ENCODE measurements around the gene DICER1.

DICER1 gene

DNA sequence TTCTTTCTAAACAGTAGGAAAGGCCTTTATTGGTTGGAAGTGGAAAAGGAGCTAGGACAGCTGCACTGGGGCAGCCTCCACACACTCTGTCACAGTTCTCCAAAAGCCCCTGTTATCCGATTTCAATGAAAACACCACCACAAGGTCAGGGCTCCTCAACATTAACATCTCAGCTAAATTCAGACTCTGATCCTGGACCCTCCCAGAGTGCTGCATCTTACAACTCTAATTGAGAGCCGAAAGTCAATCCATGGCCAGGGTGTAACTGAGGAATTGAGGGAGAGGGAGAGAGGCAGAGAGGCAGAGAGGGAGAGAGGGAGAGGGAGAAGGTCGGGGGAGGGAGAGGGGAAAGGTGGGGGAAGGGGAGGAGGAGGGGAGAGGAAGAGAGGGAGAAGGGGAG lies 32.1 kb downstream of the DICER1 start:
- no peak for DNase-seq (ENCODE audit: low read depth)

DNA sequence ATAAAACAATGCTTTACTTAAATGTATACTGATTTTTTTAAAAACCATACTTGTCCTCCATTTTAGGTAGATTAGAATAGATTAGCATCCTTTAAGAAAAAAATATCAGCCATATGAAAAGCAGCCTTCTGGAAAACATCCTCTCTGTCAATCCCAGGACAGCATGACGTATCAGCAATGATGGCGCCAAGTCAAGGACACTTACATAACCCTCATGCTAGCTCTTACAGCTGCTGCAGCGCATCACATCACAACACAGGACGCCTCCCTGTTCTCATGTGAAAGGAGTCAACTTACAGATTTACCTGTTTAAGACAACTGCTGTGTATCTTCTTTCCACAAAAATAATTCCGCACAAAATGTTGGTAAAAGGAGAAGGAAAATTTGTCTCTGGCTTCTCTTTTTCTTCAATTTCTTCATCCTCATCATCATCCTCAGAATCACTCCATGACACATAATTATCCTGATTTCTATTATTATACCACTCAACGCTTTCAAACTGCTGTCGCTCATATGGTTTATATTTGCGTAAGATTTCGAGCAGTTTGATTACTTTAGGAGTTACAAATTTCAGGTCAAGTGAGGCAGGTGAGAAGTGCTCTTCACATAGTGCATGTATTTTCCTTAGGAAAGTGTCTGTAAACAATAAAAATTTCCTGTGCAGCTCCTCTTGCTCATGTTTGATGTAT lies 33.3 kb downstream of the DICER1 start:
- no peak for DNase-seq (ENCODE audit: low read depth)

DNA sequence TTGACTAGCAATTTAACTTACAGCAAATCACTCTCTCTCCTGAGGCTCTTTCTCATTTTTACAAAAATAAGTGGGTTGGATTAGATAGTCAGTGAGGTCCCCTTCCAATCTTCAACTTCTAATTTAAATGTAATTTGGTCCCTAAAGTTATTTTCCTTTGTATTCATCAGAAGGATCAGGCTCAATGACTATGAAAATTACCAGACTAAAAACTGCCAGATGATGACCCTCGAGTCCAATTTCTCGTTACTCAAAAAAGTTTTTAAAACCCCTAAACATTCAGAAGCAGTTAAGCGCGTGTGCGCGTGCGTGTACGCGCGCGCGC lies 34.7 kb downstream of the DICER1 start:
- DNase-seq (ENCODE audit: low read depth), result no peak

DNA sequence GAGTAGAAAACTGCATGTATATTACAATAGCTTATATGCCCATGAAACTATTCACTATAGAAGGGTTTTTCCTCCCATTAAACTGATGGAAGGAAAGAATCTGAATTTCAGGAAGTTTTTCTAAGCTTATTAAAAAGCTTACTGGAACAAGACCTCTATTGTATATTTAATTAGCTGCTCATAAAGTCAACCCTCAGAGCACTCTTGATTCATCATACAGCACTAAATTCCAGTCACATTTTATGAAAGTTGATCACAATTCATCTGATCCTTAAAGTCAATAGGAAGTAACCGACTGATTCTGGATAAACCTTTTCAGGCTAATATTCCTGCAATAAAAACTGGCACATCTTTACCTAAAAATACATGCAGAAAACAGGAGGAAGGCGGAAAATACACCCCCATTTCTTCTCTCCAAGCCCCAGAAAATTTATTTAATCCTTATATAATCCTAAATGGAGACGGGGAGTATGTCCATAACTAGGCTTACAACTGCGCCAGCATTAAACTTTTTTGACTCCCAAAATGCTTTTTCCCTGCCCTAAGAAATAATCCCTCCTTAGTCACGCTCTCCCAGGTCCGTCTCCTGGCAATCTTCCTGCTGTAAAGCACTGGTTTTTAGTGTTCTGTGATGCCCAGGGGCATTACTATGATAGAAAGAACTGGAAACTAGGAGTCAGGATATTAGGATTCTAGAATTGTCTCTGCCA lies 35.3 kb downstream of the DICER1 start:
- DNase-seq (ENCODE audit: low read depth), result no peak

DNA sequence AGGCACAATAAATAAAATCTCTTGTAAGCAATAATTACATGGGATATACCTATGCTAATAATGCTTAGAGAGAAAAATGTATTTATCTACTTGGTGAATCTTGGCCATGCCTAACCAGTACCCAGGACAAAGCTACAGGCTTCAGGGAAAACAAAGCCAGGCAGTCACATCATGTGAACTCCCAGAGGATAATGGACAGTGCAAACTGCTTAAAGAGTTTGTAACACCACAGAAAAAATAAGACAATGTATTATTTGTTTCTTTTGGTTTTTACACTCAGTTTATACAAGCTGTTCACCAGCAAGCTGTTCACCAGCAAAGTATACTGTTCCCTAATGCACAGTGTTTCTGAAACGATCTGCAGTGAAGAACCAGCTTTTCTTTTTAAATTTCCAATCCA lies 38.0 kb downstream of the DICER1 start:
- DNase-seq (ENCODE audit: low read depth), result no peak

DNA sequence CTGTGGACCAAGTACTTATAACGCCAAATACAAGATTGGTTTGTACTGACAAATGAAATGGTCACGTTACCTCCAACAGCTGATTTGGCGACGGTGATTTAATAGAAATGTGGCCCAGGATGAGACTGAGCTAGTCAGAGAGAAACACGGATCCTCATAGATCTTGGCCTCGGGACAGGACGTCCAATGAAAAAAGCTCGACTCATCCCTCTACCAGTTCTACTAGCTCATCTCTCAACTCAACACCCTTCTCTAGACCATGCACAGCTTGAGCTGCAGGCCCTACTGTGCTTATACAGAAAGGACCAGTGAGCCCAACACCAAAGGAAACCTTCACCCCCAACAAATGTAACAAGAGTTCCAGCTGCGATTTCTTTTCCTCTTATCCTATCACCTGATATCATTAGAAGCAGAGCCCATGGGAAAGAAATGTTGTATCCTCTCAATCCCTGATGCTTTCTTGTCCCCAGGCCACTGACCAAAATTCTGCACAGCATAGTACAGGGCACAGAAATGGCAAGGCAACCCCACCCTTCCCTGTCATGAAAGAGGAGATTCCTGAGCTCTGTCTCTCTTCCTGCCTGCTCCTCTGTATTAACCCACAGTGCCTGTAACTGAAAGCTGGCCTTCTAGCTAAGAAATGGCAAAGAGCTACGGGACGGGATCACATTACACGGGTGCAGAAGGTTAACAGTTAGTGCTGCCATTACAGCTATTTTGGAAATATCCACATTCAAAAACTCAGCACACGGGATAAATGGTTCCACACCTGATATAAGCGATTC lies 39.2 kb downstream of the DICER1 start:
- no peak for DNase-seq (ENCODE audit: low read depth)

DNA sequence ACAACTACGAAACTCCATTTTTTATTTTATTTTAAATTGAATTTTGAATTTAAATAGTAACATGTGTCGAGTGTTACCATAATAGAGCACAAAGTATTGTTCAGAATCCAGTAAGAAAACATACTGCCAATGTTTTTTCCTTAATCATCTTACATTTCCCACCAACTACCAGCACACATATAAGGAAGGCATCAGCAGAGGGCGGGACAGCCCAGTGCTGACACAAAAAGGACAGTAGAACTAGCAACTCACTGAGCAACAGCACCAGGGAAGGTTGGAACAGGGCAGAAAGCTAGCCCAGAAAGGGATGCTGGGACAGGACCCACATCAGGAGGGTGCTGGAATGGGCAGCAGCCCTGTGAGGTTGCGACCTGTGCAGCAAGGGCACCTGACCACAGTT lies 43.9 kb downstream of the DICER1 start:
- DNase-seq (ENCODE audit: low read depth), result no peak

DNA sequence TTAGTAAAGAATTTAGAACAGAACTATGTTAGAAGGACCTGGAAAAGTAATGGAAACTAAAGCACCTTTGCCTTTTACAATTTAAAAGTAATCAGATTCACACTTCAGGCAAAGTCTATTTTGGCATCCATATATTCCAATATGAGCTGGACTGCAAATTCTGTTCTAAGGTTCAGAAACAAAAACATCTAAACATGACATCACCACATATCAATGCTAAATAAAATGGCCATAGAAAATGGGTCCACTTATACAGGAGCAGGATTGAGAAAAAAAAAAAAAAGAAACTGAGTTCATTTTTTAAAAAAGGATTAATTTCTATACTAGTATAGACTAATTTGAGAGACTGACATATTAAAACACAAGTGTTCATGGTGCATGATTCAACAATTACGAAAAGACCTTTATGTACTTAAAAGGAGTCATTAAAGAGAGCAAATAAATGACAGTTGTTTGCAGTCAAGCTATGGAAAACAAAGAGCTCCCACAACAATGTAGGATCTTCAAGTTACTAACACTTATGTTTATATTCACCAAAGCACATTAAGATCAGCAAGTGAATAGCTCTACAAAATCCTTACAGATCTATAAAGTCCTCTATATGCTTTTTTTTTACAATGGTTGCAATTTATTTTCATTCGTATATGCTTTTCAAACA lies 45.7 kb downstream of the DICER1 start:
- DNase-seq (ENCODE audit: low read depth), result no peak

DNA sequence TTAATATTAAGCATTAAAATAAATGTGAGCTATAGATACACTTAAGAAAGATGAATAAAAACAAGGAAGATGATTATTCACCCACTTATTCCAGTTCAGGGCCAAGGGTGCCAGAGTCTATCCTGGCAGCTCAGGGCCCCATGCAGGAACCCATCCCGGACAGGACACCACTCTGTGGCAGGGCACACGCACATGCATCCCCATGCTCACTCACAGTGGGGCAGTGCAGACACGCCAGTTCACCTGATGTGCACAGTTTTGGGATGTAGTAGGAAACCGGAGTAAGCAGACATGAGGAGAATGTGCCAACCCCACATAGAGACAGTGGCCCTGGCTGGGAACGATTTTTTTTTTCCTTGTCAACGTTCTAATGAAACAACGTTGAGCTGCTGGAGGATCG lies 47.2 kb downstream of the DICER1 start:
- DNase-seq (ENCODE audit: low read depth), result no peak

DNA sequence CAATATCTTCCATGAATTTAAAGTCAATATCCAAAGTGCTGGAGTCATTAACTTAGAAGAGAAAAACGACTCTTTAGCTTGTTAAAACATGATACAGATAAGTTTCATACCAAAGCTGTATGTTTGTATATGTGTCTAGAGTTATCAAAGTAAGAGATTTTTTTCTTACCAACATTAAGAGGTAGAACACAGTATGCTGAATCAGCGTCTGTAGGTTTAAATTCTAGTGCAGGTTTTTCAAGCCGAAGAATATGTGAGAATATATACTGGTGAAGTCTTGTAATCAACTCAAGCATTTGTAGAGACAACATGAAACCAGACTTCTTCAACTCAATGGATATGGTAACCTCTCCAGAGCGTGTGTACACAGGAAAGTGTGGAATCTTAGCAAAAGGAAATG lies 49.6 kb downstream of the DICER1 start:
- DNase-seq (ENCODE audit: low read depth), result no peak

DNA sequence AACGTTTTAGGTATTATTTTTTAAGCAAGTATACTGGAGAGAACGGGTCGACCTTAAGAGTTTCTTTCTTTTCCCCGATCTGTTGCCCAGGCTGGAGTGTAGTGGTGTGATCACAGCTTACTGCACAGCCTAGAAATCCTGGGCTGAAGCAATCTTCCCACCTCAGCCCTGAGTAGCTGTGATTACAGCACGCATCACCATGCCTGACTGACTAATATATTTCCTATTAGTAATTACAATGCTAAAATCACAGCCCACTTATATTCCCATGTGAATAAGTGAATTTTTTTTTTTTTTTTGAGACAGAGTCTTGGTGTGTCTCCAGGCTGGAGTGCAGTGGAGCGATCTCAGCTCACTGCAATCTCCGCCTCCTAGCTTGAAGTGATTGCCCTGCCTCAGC lies 50.4 kb downstream of the DICER1 start:
- DNase-seq (ENCODE audit: low read depth), result no peak

DNA sequence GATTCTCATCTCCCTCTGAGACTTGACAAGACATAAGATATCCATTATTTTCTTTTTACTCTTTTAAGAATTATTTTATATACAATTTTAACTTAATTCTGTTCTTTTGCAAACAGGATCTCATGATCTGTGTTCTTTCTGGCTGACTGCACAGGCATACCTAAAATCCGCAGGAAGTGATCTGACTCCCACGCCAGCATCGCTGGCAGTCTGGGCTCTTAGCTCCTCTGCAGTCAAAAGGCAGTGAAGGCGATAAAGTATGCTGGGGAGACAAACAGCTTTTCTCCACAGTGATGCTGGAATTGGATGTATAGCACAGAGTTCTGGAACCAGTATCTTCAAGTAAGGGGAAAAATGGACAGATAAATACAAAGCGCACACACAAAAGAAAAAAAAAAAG lies 52.4 kb downstream of the DICER1 start:
- no peak for DNase-seq (ENCODE audit: low read depth)

DNA sequence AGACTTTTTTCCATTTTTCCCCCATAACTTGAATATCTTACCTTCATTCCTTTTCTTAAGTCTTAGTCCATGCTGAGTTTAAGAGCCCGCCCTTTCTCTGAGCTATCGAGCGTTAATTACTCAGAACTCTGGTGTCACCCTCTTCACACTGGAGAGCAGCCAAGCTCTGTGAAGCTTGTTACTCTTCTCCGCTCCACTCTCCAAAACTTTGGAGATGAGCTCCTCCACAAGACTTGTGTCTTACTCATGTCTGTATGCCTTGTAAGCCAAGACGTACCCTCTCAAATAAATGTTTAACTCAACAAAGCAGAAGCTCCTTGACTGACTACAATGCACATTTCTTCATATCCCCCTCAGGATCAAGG lies 54.7 kb downstream of the DICER1 start:
- no peak for DNase-seq (ENCODE audit: low read depth)

DNA sequence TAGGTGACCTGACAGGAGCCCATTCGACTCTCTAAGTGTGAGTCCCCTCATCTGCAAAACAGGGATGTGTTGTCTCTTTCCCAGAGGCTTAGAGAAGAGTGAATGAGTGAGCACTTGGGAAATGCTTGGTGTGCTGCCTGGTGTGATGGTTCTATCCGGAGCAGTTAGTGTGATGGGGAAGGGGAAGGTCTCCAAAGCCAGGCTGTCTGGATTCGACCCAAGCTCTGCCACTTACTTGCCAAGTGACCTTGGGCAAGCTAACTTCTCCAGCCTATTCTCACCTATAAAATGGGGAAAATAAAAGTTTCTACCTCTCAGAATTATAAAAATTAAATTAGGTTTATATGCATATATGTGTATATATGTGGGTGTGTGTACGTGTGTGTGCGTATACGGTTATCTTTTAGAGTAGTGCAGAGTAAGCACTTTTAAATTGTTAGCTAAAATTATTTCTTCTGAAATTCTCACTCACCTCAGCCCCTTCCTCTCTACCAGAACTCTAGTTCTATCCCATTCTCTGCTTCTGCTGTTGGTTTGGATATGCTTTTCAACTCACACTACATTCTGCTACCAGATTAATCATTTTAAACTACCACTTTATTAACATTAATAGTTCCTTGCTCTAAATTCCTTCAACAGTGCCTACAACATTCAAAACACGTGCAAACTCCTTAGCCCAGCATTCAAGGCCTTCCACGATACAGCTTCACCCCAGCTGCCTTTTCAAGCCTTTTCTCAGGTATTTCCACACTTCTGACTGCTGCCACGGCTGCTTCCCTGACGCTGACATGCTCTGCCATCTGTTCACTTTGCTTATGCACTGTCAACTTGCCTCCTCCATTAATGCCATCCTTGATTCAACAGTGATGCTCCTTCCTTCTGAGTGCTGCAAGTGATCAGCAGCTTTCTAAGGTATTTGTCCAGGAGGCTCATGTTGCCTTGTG lies 55.3 kb downstream of the DICER1 start:
- no peak for DNase-seq (ENCODE audit: low read depth)

DNA sequence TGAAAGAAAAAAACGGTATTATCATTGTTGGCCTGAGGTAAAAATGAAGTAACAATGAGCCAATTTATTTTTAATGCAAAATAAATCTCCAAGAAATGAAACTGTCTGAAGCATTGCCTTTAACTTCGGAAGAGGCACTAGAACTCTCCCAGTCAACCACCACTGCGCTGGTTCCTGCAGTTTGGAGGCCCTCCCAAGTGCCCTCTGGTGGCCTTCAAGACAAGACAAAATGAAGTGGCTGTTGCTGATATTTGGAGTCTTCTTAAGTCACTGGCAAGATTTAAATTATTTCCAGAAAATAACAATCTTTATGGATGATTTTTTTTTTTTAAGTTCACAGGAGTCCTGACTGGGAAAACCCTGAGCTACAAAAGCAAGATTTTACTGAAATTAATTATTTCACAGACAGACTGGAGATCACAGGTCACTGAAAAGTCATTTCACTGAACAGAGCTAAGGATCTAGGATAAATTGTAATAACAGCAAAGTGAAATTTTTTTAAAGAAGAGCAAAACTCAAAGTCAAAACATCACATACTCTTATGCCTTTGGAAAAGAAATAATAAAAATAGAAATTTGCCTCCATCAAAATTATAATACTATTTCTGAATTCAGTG lies 58.2 kb downstream of the DICER1 start:
- DNase-seq (ENCODE audit: low read depth), result no peak

DNA sequence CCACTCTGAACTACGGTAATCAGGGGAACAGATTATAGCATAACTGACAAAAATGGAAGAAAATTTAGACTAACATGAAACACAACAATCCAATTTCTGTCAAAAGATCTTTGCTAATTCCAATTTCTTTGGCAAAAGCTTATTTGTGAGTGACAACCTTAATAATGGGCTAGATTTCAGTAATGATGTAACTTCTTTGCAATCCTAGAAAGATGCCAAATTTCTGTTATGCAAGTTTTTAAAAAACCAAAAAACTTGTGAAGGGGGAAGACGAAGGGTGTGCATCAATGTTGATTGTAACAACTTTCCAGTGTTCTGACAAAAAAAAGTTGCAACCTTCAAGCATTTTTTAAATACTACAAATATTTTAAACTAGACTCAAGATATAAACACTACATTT lies 59.9 kb downstream of the DICER1 start:
- DNase-seq (ENCODE audit: low read depth), result no peak

DNA sequence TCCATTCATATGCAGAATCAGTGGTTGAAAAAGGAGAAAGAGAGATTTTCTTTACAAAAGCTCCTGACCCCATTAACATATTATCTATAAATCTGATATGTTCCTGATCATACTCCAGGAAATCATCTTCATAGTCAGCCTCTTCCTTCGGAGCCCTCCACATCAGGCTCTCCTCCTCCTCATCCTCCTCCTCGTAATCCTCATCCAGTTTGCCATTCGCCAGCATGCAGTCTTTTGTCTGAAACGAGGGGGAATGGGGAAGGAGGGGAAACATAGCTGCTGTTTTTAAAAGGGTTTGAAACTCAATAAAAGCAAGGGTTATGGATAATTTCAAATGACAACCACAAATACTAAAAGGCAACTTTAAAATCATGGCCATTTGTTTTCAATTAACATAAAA lies 60.9 kb downstream of the DICER1 start:
- DNase-seq (ENCODE audit: low read depth), result no peak

DNA sequence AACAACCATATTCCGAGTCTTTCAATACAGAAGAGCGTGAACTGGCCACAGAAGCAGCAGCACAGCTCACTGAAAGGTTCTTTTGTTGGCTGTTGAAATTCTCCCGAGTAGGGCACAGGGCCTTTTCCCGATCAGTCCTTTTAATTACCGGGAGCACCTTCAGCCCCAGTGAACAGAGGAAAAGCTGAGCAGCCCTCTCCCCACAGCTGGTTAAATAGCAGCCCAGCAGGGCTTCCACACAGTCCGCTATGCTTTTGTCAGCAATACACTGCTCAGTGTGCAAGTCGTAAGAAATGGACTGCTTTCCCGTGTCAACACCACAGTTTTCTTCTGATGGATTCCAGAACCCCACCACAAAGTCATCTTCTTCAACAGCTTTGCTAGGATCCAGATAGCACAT lies 61.3 kb downstream of the DICER1 start:
- no peak for DNase-seq (ENCODE audit: low read depth)

DNA sequence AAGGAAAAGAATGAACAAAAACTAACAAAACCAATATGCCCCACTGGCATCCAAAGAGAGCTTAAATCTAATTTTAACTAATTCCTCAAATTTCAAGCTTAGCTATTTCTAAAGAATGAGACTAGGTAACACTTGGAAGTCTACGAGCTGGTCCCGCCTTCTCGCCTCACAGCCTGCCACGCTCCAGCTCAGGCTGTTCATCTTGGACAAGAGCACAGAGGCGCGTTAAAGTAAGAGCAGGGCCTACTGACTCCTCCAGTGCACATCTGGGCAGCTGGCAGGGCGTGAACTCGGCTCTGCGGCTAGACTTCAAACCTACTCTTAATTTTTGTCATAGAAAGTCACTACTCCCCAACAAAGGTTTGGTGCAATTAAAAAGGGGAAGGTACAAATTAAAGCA lies 64.6 kb downstream of the DICER1 start:
- no peak for DNase-seq (ENCODE audit: low read depth)

DNA sequence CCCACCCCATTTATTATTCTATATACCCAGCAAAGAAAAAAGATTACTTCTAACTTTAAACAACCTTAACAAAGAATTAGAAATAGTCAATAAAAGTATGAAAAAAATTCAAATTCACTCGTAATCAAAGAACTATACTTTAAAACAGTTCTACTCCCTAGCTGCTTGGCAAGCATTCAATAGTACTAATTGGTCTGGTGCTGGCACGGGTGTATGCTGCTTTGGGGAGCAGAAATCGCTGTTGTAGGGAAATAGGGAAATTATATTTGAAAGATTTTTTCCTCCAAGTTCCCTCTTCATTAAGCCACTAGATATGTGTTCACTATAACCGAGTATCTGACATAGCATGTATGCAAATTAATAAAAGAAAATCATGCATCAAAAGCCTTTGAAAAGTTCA lies 65.7 kb downstream of the DICER1 start:
- no peak for DNase-seq (ENCODE audit: low read depth)

DNA sequence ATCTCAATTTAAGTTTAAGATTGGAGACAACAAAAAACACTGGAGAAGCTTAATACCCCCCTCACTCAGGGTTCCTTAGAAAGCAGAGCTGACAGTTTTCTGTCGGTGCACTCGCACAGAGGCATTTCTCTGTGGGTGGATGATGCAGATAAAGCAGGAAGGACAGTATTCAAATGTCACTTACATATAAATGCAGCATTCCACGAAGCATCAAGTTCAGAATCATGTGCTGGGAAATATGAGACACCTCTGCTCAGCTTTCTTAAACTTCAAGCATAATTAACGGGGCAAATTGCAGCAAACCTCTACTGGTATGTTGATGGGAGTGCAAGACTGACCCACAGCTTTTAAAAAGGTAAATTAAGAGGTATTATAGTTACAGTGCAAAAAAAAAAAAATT lies 68.7 kb downstream of the DICER1 start:
- DNase-seq (ENCODE audit: low read depth), result no peak
